Adrenal gland (tissue), 12 donors: Measurements from ENCODE around the gene MAP3K9. TPM values are rescaled to one million over a fixed set of nuclear protein-coding genes. Genes with fewer than 3 reads are reported as not detected.

Experiments
- DNase-seq, 7 donors: peaks; one replicate each; pipeline ENCODE4 v3.0.0-alpha.2; 2019 to 2020
- H3K27ac ChIP-seq, 5 donors: fragments of 200-600 bp; sonication (generic) in 4 of 5; 1 replicate in 3 of 5; 2 replicates in 2 of 5; pipeline versions ENCODE4 v1.5.1 to v1.8.0; 2016 to 2020; ENCODE audit warnings: mild to moderate bottlenecking in 1 of 5
- H3K27me3 ChIP-seq: fragments of 200-600 bp; 2 replicates; pipeline ENCODE4 v1.8.0; 2021
- H3K36me3 ChIP-seq, 2 donors: fragments of 200-600 bp; replicated peaks in 1 of 2; 1 replicate in 1 of 2; 2 replicates in 1 of 2; pipeline versions ENCODE4 v1.5.1 to v1.8.0; 2018 to 2022
- H3K4me1 ChIP-seq, 2 donors: fragments of 200-600 bp; replicated peaks in 1 of 2; 1 replicate in 1 of 2; 2 replicates in 1 of 2; pipeline versions ENCODE4 v1.5.1 to v1.8.0; 2018 to 2021
- H3K4me3 ChIP-seq, 4 donors: fragments of 200-600 bp; sonication (generic) in 3 of 4; one replicate each; pipeline ENCODE4 v1.5.1; 2016 to 2018
- H3K9me3 ChIP-seq, 3 donors: fragments of 200-600 bp; sonication (generic) in 1 of 3; replicated peaks in 1 of 3; 1 replicate in 2 of 3; 2 replicates in 1 of 3; pipeline versions ENCODE4 v1.5.1 to v1.8.0; 2016 to 2021
- POLR2A ChIP-seq, 2 donors: fragments of 450-650 bp; IDR thresholded peaks; one replicate each; pipeline ENCODE4 v1.6.1; 2017; ENCODE audit warnings: antibody characterized with exemption in 2 of 2, mild to moderate bottlenecking in 2 of 2, moderate library complexity in 1 of 2
- WGBS, 4 donors: extraction: QIAGEN DNeasy Blood & Tissue Kit in 2 of 4; methylation state at CpG; one replicate each; pipeline versions ENCODE4 v1.1.5 to v1.1.7; 2013 to 2017; 5-methylcytosine and 5-hydroxymethylcytosine counted together
- intact Hi-C, 2 donors: fragments of 100-400 bp; cut with DNase I; formaldehyde crosslinking; loops; one replicate each; pipeline versions ENCODE4 v1.14.1 to v1.15.0; 2022 to 2023
- polyA plus RNA-seq, 3 donors: library from polyadenylated mRNA; stranded (reverse); fragments of 200-250 nt in 2 of 3; fragments of 350-450 nt in 1 of 3; fragmentation: Illumina TruSeq in 1 of 3; extraction: RNeasy Lipid Tissue Mini Kit (QIAGEN cat#74804) in 1 of 3; gene quantifications; one replicate each; pipeline ENCODE4 v1.2.3, GENCODE V29; 2013 to 2014
- total RNA-seq, 9 donors: library from RNA; depleted of rRNA in 4 of 9; stranded (reverse); fragments of >200 nt in 4 of 9; fragments of 120-200 nt in 1 of 9; fragmentation: NEBNext Ultra II Directional in 1 of 9; extraction: Animal tissue kit (Norgen Biotek cat#: 25700) in 1 of 9; gene quantifications; one replicate each; pipeline versions ENCODE4 v1.1.0 to v1.2.4, GENCODE V29; 2013 to 2023
- TF ChIP-seq, protein P1 (sequence below), 6 experiments: fragments of 450-650 bp in 4 of 6; fragments of 200-600 bp in 2 of 6; sonication (generic) in 1 of 6; IDR thresholded peaks; 1 replicate in 5 of 6; 2 replicates in 1 of 6; pipeline versions ENCODE4 v1.5.1 to v1.8.0; 2016 to 2021; ENCODE audit warnings: antibody characterized with exemption in 6 of 6, mild to moderate bottlenecking in 2 of 6, moderate library complexity in 1 of 6
- donor health status: healthy with polysubstance abuse.
- donor health status: Bipolar disorder and iron deficiency.
- donor health status: DM: yes; HTN: yes; CAD: no.
- donor health status: DM: no; HTN: no; CAD: no.
- donor health status: DM: no; HTN: no; CAD: no.
- donor health status: DM: yes; HTN: yes; CAD: no.

The MAP3K9 gene
- total and polyA plus RNA-seq, 12 donors, result 0.67 to 6.7 (median 2.9) TPM

- H3K27me3 ChIP-seq, result no peaks in the 10 kb centered on the region
- intact Hi-C loops, result loop anchor here (5.0 to 10.0 kb wide), 3 partner anchors 89 to 664 kb away; partner anchors contain the start of gene MED6 (in 1 of the 2)
- no peaks in the 10 kb centered on the region for H3K36me3 ChIP-seq
- no peak overlapping the region for H3K4me3 ChIP-seq
- 95 to 100% (median 98%) methylated on average over 1 of the region's 1 CpG for WGBS, 4 donors
- no peaks in the 10 kb centered on the region for H3K9me3 ChIP-seq
- no peak for TF ChIP-seq POLR2A (IDR thresholded peaks at IDR 0.05)
- TF ChIP-seq, protein P1, sequence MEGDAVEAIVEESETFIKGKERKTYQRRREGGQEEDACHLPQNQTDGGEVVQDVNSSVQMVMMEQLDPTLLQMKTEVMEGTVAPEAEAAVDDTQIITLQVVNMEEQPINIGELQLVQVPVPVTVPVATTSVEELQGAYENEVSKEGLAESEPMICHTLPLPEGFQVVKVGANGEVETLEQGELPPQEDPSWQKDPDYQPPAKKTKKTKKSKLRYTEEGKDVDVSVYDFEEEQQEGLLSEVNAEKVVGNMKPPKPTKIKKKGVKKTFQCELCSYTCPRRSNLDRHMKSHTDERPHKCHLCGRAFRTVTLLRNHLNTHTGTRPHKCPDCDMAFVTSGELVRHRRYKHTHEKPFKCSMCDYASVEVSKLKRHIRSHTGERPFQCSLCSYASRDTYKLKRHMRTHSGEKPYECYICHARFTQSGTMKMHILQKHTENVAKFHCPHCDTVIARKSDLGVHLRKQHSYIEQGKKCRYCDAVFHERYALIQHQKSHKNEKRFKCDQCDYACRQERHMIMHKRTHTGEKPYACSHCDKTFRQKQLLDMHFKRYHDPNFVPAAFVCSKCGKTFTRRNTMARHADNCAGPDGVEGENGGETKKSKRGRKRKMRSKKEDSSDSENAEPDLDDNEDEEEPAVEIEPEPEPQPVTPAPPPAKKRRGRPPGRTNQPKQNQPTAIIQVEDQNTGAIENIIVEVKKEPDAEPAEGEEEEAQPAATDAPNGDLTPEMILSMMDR (IDR thresholded peaks at IDR 0.05), result no peak
- DNase-seq, result no peak
- H3K4me1 ChIP-seq, result peaks cover 0 to 16% of the 10 kb centered on the region in 2 donors
- H3K27ac ChIP-seq, result no peak overlapping the region
Measured at GRCh38 chr14:70711451-70711850, 97.9 kb downstream of the MAP3K9 start.

GRCh38 chr14:70709726-70710382 is 99.5 kb downstream of the MAP3K9 start:
- TF ChIP-seq POLR2A (IDR thresholded peaks at IDR 0.05), result no peak
- TF ChIP-seq, protein P1 (IDR thresholded peaks at IDR 0.05), result no peak
- H3K4me1 ChIP-seq, result peaks cover 0 to 18% of the 10 kb centered on the region in 2 donors
- intact Hi-C loops, result loop anchor here (5.0 to 10.0 kb wide), 3 partner anchors 88 to 663 kb away; partner anchors contain the start of gene MED6 (in 1 of the 2)
- no peak for DNase-seq
- no peaks in the 10 kb centered on the region for H3K36me3 ChIP-seq
- no peak overlapping the region for H3K4me3 ChIP-seq
- no peaks in the 10 kb centered on the region for H3K27me3 ChIP-seq
- WGBS, 4 donors, result 77 to 87% (median 80%) methylated on average over 8 of the region's 8 CpGs
- no peaks in the 10 kb centered on the region for H3K9me3 ChIP-seq
- no peak overlapping the region for H3K27ac ChIP-seq

DNA sequence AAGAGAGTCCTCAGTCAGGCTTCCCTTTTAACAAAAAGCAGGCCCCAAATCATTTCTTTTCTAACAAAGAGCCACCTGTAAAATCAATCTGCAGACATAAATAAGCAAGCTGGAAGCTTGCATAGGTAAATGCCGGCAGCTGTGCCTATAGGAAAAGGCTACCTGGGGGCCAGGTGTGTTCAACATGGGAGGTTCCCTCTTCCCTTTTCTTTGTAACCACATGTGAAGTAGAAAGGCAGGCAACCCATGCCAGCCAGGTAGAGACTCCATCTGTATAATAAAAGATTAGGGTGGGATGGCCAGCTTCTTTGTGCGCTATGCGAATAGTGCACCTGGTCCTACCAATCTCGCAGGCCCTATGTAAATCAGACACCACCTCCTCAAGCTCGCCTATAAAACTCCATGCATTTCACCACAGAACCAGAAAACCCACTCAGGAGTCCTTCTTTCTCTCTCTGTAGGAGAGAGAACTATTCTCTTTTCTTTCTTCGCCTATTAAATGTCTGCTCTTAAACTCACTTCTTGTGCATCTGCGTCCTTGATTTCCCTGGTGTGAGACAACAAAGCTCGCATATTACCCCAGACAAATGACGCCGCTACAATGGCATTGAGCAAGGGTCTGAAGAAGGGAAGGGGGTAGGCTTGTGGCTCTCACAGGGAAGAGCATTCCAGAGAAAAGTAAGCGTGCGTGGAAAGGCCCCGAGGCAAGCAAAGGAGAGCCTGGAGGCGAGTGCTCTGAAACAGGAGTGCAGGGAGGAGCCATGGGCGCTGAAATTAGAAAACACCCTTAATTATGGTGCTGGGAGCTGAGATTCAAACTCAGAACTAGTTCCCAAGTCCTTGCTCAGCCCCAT is 100.4 kb downstream of the MAP3K9 start:
- Histone ChIP-seq H3K27me3 (no peaks in the 10 kb centered on the region), H3K4me3 (no peak overlapping the region), H3K9me3 (no peaks in the 10 kb centered on the region), H3K27ac (no peak overlapping the region), H3K4me1 (peaks cover 0 to 17% of the 10 kb centered on the region in 2 donors), H3K36me3 (no peaks in the 10 kb centered on the region)
- intact Hi-C loops, result no loop called here
- WGBS, 4 donors, result 82 to 89% (median 87%) methylated on average over 15 of the region's 15 CpGs
- DNase-seq, result no peak
- TF ChIP-seq, protein P1 (IDR thresholded peaks at IDR 0.05), result no peak
- no peak for TF ChIP-seq POLR2A (IDR thresholded peaks at IDR 0.05)
